ENCODE measurements around the gene AGAP1.
"Not testable (repeated sequence)": the region's sequence is repeated elsewhere in the genome, so short reads cannot be mapped to it uniquely, and the experiment has no call there.

The AGAP1 gene

GRCh38 chr2:235749121-235749770 is 255.4 kb downstream of the AGAP1 start:
- DNase-seq = no peak

DNA sequence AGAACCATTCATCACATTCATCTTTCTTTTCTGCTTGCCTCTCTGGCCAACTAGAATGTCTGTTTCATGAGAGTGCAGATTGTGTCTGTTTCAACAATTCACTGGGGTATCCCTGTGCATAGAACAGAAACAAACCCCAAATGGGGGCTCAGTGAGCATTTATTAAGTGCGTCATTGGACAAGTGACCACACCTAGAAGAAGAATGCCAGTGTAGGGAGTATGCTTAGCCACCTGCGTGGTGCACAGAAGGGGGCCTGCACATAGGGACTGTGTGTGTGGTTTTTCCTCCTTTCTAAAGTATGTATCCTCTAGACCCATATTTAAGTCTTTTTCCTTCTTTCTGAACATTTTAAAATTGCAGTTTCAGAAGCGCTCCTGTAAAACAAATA is 255.9 kb downstream of the AGAP1 start:
- no peak for DNase-seq

DNA sequence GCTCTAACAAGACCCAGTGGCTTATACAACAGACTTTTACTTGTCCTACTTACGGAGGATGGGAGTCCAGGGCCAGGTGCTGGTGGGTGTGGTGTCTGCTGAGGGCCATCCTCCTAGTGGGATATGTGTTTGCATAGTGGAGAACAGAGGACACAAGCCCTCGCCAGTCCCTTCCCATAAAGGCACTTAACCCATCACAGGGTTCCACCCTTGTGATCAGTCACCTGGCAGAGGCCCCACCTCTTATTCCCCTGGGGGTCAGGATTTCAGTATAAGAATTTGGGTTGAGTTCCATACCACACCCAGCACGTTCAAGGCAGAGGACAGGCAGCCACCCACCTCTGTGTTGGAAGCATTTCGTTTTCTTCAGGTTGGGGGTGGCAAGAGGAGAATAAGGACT is 259.0 kb downstream of the AGAP1 start:
- peak in 1 of 2 experiments; percentile 2 for DNase-seq

DNA sequence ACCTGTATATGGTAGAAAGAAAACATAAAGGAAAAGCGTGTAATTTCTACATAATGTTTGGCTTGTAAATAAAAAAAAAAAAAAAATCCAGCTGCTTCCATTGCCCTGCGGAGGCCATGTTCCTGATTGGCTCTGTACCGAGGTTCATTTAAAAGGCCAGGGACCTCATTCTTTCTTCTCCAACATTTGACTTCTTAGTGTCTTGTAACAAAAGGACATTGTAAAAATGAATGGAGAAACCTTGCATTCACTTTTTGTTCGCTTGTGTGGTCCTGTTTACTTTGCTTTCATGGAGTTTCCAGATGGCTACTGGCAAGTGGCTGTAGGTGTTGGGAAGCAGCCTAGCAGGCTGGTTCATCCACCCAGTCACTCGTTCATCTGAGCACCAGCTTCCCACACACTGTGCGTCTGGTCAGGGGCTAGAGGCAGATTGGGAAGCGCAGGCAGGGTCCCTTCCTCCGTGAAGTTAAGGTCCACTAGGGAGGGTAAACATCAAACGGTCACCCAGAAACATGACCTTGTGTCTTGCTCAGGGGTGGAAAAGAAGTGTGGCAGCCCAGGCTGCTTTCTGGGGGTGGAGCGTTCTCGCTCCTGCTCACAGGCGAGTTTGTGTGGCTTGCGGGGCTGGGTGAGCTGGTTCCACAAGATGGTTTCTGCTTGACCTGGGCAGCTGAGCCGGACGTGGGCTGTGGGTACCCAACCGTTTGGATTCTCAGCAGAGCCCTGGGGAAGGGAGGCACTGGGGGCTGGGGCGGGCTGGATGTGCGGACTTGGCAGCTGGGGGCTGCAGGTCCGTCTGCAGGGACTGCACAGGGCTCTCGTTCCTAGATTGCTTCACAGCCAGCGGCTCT is 260.7 kb downstream of the AGAP1 start:
- no peak for DNase-seq

- DNase-seq = no peak
These were observed 262.6 kb downstream of the AGAP1 start for GRCh38 chr2:235756491-235756890.

DNA sequence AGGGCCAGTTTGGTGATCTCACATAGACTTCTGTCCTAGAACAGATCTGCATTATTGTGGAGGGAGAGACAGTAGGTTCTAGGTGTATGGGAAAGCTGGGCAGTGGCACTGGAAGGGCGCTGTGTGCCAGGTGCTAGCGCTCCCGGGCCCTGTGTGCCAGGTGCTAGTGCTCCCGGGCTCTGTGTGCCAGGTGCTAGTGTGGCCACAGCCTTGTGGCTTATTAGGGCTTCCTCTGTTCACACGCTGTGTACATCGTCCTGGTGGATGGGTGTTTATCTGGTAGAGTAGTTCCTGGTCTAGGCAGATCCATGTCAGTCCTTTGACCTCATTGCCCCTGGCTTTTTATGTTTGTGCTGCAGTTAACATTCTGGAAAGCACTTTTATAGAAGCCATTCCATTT is 263.4 kb downstream of the AGAP1 start:
- DNase-seq = no peak

DNA sequence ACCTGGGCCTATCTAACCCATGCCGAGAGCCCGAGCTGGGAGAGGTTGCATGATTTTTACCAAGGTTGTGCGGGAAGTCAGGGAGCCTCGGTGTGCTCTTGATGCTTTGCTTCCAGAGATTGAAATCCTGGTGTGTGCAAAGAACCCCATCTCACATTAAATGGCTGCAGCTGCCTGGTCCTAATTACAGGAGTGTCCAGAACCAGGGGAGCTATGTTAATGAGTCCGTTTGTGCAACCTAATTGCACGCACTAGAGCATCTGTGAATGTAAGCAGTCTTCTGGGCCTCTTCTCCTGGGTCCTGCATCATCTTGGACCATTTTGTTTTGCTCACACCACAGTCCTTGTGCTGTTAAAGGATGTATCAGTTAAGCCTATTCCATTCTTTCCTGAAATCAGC is 263.8 kb downstream of the AGAP1 start:
- no peak for DNase-seq

GRCh38 chr2:235762832-235763598 is 269.2 kb downstream of the AGAP1 start:
- DNase-seq = no peak

DNA sequence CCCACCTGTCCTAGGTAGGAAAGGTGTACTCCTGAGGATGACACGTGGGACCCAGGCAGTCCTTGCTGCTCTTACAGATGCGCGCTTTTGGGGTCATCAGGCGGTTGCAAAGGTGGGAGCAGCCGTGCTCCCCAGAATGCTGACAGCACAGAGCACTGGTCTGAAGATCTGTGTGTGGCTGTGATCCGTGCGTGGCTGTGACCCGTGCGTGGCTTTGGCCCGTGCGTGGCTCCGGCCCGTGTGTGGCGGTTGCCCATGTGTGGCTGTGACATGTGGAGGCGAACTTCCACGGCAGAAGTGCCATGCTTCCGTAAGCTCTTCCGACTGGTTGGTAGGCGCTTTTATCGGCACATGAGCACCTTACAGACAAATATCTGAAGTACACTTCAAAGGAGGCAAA is 270.0 kb downstream of the AGAP1 start:
- DNase-seq = no peak

- not testable (repeated sequence) for DNase-seq
These were observed 270.6 kb downstream of the AGAP1 start for GRCh38 chr2:235764478-235764877.

- DNase-seq = no peak
These were observed 271.5 kb downstream of the AGAP1 start for GRCh38 chr2:235765181-235765820.

DNA sequence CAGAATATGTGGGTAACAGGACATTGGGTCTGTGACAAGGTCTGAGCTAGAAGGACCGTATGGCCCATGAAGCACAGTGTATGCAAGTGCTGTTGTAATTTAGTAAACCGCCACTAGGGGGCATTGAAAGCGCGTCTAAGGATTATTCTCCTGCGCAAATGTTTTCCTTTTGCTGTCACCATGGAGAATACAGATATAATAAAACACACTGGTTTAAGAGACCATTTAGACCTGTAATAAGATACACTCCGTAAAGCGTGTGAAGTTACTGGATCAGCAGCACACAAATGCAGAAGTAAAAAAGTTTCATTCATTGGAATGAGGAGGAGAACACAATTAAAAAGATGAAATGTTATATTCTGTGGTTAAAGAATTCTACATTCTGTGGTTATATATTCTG is 272.4 kb downstream of the AGAP1 start:
- peak; percentile 61 to 68 for DNase-seq

GRCh38 chr2:235768606-235769005 is 274.8 kb downstream of the AGAP1 start:
- no peak for DNase-seq

DNA sequence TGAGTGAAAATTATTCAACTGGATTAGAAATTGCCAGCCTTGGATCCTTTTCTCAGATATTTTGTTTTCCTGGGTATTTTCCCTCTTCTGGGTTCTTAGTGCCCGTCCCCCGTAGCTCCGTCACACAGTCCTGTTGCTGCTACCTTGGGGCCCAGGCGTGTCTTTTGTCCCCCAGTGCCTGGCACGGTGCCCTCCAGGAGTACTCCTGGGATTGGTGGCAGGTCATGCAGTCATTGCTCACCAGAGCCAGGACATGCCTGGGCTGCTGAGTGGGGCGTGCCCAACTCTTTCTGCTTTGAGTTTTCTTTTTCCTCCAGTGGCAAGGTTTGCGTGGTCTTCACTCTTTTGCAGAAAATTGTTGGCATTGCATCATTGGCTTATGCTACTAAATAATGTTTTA is 275.2 kb downstream of the AGAP1 start:
- no peak for DNase-seq

- DNase-seq = no peak
These were observed 277.3 kb downstream of the AGAP1 start for GRCh38 chr2:235770909-235771820.

GRCh38 chr2:235773188-235773928 is 279.5 kb downstream of the AGAP1 start:
- no peak for DNase-seq

GRCh38 chr2:235774153-235774870 is 280.5 kb downstream of the AGAP1 start:
- DNase-seq = no peak

DNA sequence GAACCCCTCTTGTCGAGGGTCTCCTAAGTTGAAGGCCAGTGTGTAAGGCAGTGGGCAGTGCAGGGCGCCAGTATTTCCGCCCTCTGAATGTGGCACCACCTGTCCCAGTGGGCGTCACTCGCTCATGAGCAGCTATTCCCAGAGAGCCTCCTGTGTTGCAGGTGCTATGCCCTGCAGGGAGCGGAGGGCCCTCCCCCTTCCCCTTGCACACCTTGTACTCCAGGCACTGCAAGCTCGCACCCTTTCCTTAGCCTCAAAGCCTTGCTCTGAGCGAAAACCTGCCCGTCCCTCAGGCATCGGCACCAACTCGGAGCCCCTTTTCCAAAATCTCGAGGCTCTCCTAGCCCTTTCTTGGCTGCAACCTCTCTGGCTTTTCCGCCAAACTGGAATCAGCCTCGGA is 282.7 kb downstream of the AGAP1 start:
- DNase-seq = no peak

- DNase-seq = peak; percentile 63 to 64
These were observed 285.6 kb downstream of the AGAP1 start for GRCh38 chr2:235779444-235779896.

- no peak for DNase-seq
These were observed 286.6 kb downstream of the AGAP1 start for GRCh38 chr2:235780401-235780800.

- DNase-seq = no peak
These were observed 287.9 kb downstream of the AGAP1 start for GRCh38 chr2:235781775-235782174.
